Peyer's patch (tissue), 4 donors: Measurements from ENCODE around the gene LRRN2. TPM values are rescaled to one million over a fixed set of nuclear protein-coding genes. Genes with fewer than 3 reads are reported as not detected.

Experiments used
- DNase-seq, 3 donors: peaks; one replicate each; pipeline ENCODE4 v3.0.0-alpha.2; 2017 to 2019
- H3K27ac ChIP-seq, 4 donors: fragments of 200-600 bp; sonication (generic); one replicate each; pipeline ENCODE4 v1.5.1; 2016 to 2019
- H3K27me3 ChIP-seq, 2 donors: fragments of 200-600 bp; sonication (generic); one replicate each; pipeline ENCODE4 v1.5.1; 2019
- H3K36me3 ChIP-seq, 3 donors: fragments of 200-600 bp; sonication (generic); one replicate each; pipeline ENCODE4 v1.5.1; 2016 to 2019
- H3K4me1 ChIP-seq, 4 donors: fragments of 200-600 bp; sonication (generic); one replicate each; pipeline ENCODE4 v1.5.1; 2016 to 2019
- H3K4me3 ChIP-seq, 4 donors: fragments of 200-600 bp; sonication (generic); 1 replicate in 3 of 4; 2 replicates in 1 of 4; pipeline ENCODE4 v1.5.1; 2016 to 2019; ENCODE audit warnings: mild to moderate bottlenecking in 1 of 4
- H3K9me3 ChIP-seq, 4 donors: fragments of 200-600 bp; sonication (generic); one replicate each; pipeline ENCODE4 v1.5.1; 2016 to 2019; ENCODE audit warnings: mild to moderate bottlenecking in 1 of 4
- CTCF ChIP-seq, 6 experiments: fragments of 450-650 bp in 4 of 6; fragments of 200-600 bp in 2 of 6; sonication (generic) in 1 of 6; IDR thresholded peaks; one replicate each; pipeline ENCODE4 v1.5.1; 2017 to 2019; ENCODE audit warnings: antibody characterized with exemption in 6 of 6, mild to moderate bottlenecking in 3 of 6, moderate library complexity in 1 of 6
- POLR2A ChIP-seq, 2 donors: fragments of 450-650 bp; IDR thresholded peaks; one replicate each; pipeline ENCODE4 v1.5.1; 2017; ENCODE audit warnings: antibody characterized with exemption in 2 of 2, mild to moderate bottlenecking in 2 of 2, moderate library complexity in 2 of 2
- total RNA-seq, 4 donors: library from RNA; depleted of rRNA; stranded (reverse); fragments of >200 nt; gene quantifications; one replicate each; pipeline ENCODE4 v1.1.0, GENCODE V29; 2016

LRRN2 gene
- total RNA-seq, 4 donors from 2014 or later, result 0.66 to 1.6 (median 0.70) TPM; not detected in 1

GRCh38 chr1:204702552-204703267 lies 17.2 kb upstream of the LRRN2 start:
- no peaks in the 10 kb centered on the region for H3K4me1 ChIP-seq
- TF ChIP-seq POLR2A (IDR thresholded peaks at IDR 0.05), result no peak
- TF ChIP-seq CTCF (IDR thresholded peaks at IDR 0.05), result no peak
- no peaks in the 10 kb centered on the region for H3K9me3 ChIP-seq
- H3K4me3 ChIP-seq, result no peak overlapping the region
- H3K27ac ChIP-seq, result no peak overlapping the region
- peak in 1 of 3 donors; percentile 19 for DNase-seq
- H3K36me3 ChIP-seq, result no peaks in the 10 kb centered on the region
- H3K27me3 ChIP-seq, result no peaks in the 10 kb centered on the region

GRCh38 chr1:204701229-204701628 lies 15.7 kb upstream of the LRRN2 start:
- DNase-seq, result no peak
- Histone ChIP-seq H3K4me1 (no peaks in the 10 kb centered on the region), H3K4me3 (no peak overlapping the region), H3K27ac (no peak overlapping the region), H3K27me3 (no peaks in the 10 kb centered on the region), H3K36me3 (no peaks in the 10 kb centered on the region), H3K9me3 (no peaks in the 10 kb centered on the region)
- TF ChIP-seq POLR2A (IDR thresholded peaks at IDR 0.05), result no peak
- TF ChIP-seq CTCF (IDR thresholded peaks at IDR 0.05), result no peak

GRCh38 chr1:204697893-204698292 lies 12.4 kb upstream of the LRRN2 start:
- TF ChIP-seq CTCF (IDR thresholded peaks at IDR 0.05) (no peak), POLR2A (IDR thresholded peaks at IDR 0.05) (no peak)
- Histone ChIP-seq H3K27me3 (no peaks in the 10 kb centered on the region), H3K4me3 (no peak overlapping the region), H3K4me1 (no peaks in the 10 kb centered on the region), H3K9me3 (no peaks in the 10 kb centered on the region), H3K27ac (no peak overlapping the region), H3K36me3 (no peaks in the 10 kb centered on the region)
- no peak for DNase-seq

GRCh38 chr1:204696606-204697005 lies 11.1 kb upstream of the LRRN2 start:
- DNase-seq, result no peak
- H3K27me3 ChIP-seq, result no peaks in the 10 kb centered on the region
- TF ChIP-seq POLR2A (IDR thresholded peaks at IDR 0.05) (no peak), CTCF (IDR thresholded peaks at IDR 0.05) (no peak)
- H3K36me3 ChIP-seq, result no peaks in the 10 kb centered on the region
- no peak overlapping the region for H3K4me3 ChIP-seq
- H3K4me1 ChIP-seq, result no peaks in the 10 kb centered on the region
- H3K9me3 ChIP-seq, result no peaks in the 10 kb centered on the region
- no peak overlapping the region for H3K27ac ChIP-seq

GRCh38 chr1:204695692-204696091 lies 10.2 kb upstream of the LRRN2 start:
- Histone ChIP-seq H3K27me3 (no peaks in the 10 kb centered on the region), H3K4me1 (no peaks in the 10 kb centered on the region), H3K27ac (no peak overlapping the region), H3K9me3 (no peaks in the 10 kb centered on the region), H3K4me3 (no peak overlapping the region), H3K36me3 (no peaks in the 10 kb centered on the region)
- TF ChIP-seq CTCF (IDR thresholded peaks at IDR 0.05) (no peak), POLR2A (IDR thresholded peaks at IDR 0.05) (no peak)
- DNase-seq, result no peak
